ENCODE results near the gene PTMS. TPM values are rescaled to one million over a fixed set of nuclear protein-coding genes. Genes with fewer than 3 reads are reported as not detected.

Gene PTMS
- total and polyA plus RNA-seq, 2 experiments from 2014 or later, result 111 to 238 TPM

DNA sequence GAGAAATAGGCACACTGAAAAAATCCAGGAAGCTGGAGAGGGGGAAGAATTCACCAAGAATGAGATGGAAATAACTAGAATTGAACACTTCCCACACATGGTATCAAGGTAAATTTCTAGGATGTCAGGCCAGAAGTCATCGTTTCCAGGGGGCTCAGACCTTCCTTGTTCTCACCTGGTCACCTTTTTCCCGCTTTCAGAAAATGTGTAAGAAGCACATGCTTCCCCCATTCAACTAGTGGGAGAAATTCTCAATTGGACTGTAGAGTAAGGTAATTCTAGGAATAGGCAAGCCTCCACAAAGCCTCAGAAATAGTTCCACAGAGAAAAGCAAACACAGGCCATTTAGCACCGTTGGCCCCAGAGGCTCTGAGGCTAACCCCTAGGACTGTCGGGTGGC, 2.8 kb upstream of the PTMS start:
- peak overlapping the region; percentile 83 for H3K27ac ChIP-seq (ENCODE audit: low read depth)
- peaks cover 44% of the 10 kb centered on the region for H3K4me1 Mint-ChIP-seq
- H3K4me3 Mint-ChIP-seq, result peak overlapping the region; percentile 17; the same call in 1 of the 3 replicates
- H3K9me2 ChIP-seq (ENCODE audit: insufficient read depth), result peaks cover 13% of the 10 kb centered on the region
- peaks cover 5% of the 10 kb centered on the region for H4K20me1 ChIP-seq (replicated peaks; ENCODE audit: insufficient read depth)
- TF ChIP-seq, protein P1, sequence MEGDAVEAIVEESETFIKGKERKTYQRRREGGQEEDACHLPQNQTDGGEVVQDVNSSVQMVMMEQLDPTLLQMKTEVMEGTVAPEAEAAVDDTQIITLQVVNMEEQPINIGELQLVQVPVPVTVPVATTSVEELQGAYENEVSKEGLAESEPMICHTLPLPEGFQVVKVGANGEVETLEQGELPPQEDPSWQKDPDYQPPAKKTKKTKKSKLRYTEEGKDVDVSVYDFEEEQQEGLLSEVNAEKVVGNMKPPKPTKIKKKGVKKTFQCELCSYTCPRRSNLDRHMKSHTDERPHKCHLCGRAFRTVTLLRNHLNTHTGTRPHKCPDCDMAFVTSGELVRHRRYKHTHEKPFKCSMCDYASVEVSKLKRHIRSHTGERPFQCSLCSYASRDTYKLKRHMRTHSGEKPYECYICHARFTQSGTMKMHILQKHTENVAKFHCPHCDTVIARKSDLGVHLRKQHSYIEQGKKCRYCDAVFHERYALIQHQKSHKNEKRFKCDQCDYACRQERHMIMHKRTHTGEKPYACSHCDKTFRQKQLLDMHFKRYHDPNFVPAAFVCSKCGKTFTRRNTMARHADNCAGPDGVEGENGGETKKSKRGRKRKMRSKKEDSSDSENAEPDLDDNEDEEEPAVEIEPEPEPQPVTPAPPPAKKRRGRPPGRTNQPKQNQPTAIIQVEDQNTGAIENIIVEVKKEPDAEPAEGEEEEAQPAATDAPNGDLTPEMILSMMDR (conservative IDR thresholded peaks at IDR 0.05; ENCODE audit: low read depth in 2 of 2), result no peak
- no peak for TF ChIP-seq ZNF331 (CRISPR knock-in tag; IDR thresholded peaks at IDR 0.05; ENCODE audit: low read depth)
- TF ChIP-seq, protein P2, sequence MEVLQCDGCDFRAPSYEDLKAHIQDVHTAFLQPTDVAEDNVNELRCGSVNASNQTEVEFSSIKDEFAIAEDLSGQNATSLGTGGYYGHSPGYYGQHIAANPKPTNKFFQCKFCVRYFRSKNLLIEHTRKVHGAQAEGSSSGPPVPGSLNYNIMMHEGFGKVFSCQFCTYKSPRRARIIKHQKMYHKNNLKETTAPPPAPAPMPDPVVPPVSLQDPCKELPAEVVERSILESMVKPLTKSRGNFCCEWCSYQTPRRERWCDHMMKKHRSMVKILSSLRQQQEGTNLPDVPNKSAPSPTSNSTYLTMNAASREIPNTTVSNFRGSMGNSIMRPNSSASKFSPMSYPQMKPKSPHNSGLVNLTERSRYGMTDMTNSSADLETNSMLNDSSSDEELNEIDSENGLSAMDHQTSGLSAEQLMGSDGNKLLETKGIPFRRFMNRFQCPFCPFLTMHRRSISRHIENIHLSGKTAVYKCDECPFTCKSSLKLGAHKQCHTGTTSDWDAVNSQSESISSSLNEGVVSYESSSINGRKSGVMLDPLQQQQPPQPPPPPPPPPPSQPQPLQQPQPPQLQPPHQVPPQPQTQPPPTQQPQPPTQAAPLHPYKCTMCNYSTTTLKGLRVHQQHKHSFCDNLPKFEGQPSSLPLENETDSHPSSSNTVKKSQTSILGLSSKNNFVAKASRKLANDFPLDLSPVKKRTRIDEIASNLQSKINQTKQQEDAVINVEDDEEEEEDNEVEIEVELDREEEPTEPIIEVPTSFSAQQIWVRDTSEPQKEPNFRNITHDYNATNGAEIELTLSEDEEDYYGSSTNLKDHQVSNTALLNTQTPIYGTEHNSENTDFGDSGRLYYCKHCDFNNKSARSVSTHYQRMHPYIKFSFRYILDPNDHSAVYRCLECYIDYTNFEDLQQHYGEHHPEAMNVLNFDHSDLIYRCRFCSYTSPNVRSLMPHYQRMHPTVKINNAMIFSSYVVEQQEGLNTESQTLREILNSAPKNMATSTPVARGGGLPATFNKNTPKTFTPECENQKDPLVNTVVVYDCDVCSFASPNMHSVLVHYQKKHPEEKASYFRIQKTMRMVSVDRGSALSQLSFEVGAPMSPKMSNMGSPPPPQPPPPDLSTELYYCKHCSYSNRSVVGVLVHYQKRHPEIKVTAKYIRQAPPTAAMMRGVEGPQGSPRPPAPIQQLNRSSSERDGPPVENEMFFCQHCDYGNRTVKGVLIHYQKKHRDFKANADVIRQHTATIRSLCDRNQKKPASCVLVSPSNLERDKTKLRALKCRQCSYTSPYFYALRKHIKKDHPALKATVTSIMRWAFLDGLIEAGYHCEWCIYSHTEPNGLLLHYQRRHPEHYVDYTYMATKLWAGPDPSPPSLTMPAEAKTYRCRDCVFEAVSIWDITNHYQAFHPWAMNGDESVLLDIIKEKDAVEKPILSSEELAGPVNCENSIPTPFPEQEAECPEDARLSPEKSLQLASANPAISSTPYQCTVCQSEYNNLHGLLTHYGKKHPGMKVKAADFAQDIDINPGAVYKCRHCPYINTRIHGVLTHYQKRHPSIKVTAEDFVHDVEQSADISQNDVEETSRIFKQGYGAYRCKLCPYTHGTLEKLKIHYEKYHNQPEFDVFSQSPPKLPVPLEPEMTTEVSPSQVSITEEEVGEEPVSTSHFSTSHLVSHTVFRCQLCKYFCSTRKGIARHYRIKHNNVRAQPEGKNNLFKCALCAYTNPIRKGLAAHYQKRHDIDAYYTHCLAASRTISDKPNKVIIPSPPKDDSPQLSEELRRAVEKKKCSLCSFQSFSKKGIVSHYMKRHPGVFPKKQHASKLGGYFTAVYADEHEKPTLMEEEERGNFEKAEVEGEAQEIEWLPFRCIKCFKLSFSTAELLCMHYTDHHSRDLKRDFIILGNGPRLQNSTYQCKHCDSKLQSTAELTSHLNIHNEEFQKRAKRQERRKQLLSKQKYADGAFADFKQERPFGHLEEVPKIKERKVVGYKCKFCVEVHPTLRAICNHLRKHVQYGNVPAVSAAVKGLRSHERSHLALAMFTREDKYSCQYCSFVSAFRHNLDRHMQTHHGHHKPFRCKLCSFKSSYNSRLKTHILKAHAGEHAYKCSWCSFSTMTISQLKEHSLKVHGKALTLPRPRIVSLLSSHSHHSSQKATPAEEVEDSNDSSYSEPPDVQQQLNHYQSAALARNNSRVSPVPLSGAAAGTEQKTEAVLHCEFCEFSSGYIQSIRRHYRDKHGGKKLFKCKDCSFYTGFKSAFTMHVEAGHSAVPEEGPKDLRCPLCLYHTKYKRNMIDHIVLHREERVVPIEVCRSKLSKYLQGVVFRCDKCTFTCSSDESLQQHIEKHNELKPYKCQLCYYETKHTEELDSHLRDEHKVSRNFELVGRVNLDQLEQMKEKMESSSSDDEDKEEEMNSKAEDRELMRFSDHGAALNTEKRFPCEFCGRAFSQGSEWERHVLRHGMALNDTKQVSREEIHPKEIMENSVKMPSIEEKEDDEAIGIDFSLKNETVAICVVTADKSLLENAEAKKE (CRISPR knock-in tag; IDR thresholded peaks at IDR 0.05), result no peak
- TF ChIP-seq JUNB (IDR thresholded peaks at IDR 0.05; ENCODE audit: unreplicated experiment), result no peak
- TF ChIP-seq, protein P3, sequence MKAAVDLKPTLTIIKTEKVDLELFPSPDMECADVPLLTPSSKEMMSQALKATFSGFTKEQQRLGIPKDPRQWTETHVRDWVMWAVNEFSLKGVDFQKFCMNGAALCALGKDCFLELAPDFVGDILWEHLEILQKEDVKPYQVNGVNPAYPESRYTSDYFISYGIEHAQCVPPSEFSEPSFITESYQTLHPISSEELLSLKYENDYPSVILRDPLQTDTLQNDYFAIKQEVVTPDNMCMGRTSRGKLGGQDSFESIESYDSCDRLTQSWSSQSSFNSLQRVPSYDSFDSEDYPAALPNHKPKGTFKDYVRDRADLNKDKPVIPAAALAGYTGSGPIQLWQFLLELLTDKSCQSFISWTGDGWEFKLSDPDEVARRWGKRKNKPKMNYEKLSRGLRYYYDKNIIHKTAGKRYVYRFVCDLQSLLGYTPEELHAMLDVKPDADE (IDR thresholded peaks at IDR 0.05), result no peak
- no peak for TF ChIP-seq ZNF114 (CRISPR knock-in tag; IDR thresholded peaks at IDR 0.05)
- TF ChIP-seq NANOG (IDR thresholded peaks at IDR 0.05; ENCODE audit: borderline replicate concordance), result no peak
- TF ChIP-seq POLR2AphosphoS5 (IDR thresholded peaks at IDR 0.05; ENCODE audit: low read depth), result no peak
- no peak for TF ChIP-seq STAT1 (IDR thresholded peaks at IDR 0.05; ENCODE audit: unreplicated experiment)
- TF ChIP-seq CREB1 (CRISPR knock-in tag; IDR thresholded peaks at IDR 0.05; ENCODE audit: low read depth), result no peak
- TF ChIP-seq EZH2 (IDR thresholded peaks at IDR 0.05; ENCODE audit: low read depth, unreplicated experiment), result no peak
- no peak for TF ChIP-seq REST (IDR thresholded peaks at IDR 0.05; ENCODE audit: unreplicated experiment)
- no peak for TF ChIP-seq EZH2phosphoT487 (IDR thresholded peaks at IDR 0.05; ENCODE audit: unreplicated experiment)
- H3K79me2 ChIP-seq (replicated peaks; ENCODE audit: insufficient read depth), result peaks cover 14% of the 10 kb centered on the region
- peaks cover 8% of the 10 kb centered on the region; the same call in 1 of the 2 replicates for H3K27me3 ChIP-seq (ENCODE audit: insufficient read depth)
- ATAC-seq, result no peak
- H3K27ac Mint-ChIP-seq, result peak overlapping the region; percentile 85; the same call in 1 of the 2 replicates
- H3K36me3 ChIP-seq (ENCODE audit: insufficient read depth), result no peaks in the 10 kb centered on the region
- no peaks in the 10 kb centered on the region; the same call in 2 of the 3 replicates for H3K36me3 Mint-ChIP-seq (ENCODE audit: low read depth)
- no peaks in the 10 kb centered on the region; the same call in 1 of the 3 replicates for H3K9me3 Mint-ChIP-seq
- H3K4me2 ChIP-seq, result peak overlapping the region; percentile 46
- H3F3A ChIP-seq (replicated peaks; ENCODE audit: low read depth), result peaks cover 21% of the 10 kb centered on the region
- H3K4me3 ChIP-seq, result peak overlapping the region; percentile 2; the same call in 1 of the 2 replicates
- peaks cover 41% of the 10 kb centered on the region for H3K27me3 Mint-ChIP-seq (ENCODE audit: insufficient read depth, low read depth, poor library complexity)
- no peak overlapping the region for H2AFZ ChIP-seq
- no peak for DNase-seq (ENCODE audit: low spot score)
- H3K4me1 ChIP-seq (ENCODE audit: insufficient read depth), result peaks cover 25% of the 10 kb centered on the region

All from GM23338 (cell line).